HL-60 (cell line): Measurements from ENCODE around the gene NCSTN.

Experiments used
- SPI1 ChIP-seq: IDR thresholded peaks from 2 replicates; pipeline ENCODE4 v1.6.1; 2012; ENCODE audit warnings: low read depth, mild to moderate bottlenecking, borderline replicate concordance
- TF ChIP-seq, protein P1 (sequence below): IDR thresholded peaks from one replicate; pipeline ENCODE4 v1.5.1; 2011; ENCODE audit warnings: low read length, control low read depth, inconsistent platforms; ENCODE audit not compliant: insufficient read depth

GRCh38 chr1:160300173-160300572, 43.0 kb upstream of the NCSTN start:
- no peak for TF ChIP-seq SPI1
- TF ChIP-seq, protein P1, sequence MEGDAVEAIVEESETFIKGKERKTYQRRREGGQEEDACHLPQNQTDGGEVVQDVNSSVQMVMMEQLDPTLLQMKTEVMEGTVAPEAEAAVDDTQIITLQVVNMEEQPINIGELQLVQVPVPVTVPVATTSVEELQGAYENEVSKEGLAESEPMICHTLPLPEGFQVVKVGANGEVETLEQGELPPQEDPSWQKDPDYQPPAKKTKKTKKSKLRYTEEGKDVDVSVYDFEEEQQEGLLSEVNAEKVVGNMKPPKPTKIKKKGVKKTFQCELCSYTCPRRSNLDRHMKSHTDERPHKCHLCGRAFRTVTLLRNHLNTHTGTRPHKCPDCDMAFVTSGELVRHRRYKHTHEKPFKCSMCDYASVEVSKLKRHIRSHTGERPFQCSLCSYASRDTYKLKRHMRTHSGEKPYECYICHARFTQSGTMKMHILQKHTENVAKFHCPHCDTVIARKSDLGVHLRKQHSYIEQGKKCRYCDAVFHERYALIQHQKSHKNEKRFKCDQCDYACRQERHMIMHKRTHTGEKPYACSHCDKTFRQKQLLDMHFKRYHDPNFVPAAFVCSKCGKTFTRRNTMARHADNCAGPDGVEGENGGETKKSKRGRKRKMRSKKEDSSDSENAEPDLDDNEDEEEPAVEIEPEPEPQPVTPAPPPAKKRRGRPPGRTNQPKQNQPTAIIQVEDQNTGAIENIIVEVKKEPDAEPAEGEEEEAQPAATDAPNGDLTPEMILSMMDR, result no peak
